ENCODE measurements around the gene CNTNAP5.

The CNTNAP5 gene

DNA sequence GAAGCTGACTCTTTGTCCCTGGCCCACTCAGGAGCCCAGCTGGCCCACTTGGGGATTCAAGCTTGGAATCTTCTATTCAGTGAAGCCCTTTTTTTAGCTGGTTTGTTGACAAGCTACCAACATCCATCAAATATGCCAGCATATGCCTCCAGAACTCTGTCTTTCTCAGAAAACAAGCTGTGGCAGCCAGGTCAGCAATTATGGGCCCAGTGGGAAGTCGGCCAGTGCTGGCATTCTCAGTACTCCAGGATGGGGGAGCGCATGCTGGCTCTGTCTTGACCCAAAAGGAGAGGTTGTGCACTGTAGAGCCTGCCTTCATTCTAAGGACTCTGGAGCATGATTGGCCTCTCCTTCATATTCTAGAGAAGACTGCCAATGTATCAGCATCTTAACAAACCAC is 401.5 kb downstream of the CNTNAP5 start:
- DNase-seq (ENCODE audit: low read depth, low spot score) = no peak

DNA sequence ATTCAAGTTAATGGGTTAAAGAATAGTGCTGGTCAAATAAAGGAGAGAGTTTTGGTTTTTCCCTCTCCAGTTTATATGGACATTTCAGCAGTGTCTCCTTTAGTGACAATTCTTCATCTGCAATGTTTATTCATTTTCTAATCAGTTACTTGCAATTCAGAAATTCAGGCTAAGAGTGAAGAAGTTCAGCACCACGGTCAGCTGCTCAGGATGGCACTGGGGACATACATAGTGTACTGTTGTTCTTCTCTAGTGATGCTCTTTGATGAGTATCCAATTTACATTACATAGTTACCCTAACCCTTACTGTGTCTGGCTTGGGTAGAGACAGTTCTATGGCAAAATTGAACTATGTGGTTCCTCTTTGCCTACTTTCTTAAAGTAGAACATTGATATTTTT is 412.7 kb downstream of the CNTNAP5 start:
- DNase-seq (ENCODE audit: low read depth, low spot score) = no peak

DNA sequence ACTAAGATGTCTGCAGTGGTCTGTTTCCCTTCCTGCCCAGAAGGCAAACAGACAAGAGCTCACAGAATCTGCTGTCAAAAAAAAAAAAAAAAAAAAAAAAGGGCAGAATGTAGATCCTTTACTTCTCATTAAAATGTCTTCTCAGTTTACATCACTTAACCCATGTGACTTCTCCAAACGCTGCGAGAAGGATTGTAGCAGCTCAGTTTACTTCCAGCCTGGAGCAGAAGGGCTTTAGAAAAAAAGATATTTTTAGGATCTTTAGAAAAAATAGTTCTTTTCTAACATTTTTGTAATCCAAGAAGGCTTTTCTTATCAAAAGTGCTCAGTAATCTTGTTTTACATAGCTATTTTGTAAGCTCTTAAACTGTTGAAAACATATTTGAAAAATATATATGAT is 425.4 kb downstream of the CNTNAP5 start:
- no peak for DNase-seq (ENCODE audit: low read depth, low spot score)

DNA sequence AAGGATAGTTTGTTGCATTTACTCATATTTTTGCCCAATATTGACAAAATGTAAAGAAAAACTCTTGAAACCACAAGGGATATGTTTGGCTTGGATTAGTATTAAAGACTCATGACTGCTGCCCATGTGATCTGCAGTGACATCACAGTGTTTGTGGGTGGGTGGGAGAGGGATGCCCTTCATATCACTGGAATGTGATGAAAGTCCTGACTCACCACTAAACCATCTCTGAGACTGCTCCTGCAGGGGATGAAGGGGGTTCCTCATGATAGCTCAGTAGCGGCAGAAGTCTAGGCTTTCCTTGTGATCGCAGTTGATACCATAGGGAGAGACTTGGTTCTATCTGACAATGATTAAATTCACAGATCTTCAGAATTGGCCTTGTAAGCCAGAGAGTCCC is 451.2 kb downstream of the CNTNAP5 start:
- no peak for DNase-seq (ENCODE audit: low read depth, low spot score)

DNA sequence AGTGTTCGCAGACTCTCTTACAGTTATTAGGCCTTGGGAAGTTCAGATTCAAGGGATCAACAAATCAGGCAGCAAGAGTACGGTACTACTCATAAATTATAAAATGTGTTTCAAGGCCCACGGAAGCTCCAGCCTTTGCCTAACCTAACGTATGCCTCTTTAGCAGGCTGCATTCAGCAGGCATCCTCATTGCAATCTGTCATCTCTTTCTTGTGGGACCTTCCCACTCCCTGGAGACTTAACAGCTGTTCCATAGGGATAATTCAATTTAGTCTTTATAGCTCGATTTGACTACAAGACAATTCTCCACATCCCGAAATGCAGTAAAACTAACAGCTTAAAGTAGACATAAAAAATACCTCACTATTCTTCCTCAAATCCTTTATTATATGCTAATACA is 453.7 kb downstream of the CNTNAP5 start:
- DNase-seq (ENCODE audit: low read depth, low spot score) = no peak

DNA sequence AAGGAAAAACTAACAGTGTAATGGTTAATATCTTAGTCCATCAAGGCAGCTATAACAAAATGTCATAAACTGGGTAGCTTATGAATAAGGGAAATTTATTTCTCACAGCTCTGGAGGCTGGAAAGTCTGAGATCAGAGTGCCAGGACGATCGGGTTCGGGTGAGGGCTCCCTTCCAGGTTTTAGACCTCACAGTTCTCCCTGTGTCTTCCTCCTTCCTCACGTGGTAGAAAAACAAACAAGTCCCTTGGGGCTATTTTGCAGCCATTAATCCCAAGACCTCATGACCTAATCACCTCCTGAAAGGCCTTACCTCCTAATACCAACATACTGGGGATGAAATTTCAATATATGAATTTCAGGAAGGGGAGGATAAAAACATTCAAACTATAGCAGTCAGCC is 455.9 kb downstream of the CNTNAP5 start:
- no peak for DNase-seq (ENCODE audit: low read depth, low spot score)

DNA sequence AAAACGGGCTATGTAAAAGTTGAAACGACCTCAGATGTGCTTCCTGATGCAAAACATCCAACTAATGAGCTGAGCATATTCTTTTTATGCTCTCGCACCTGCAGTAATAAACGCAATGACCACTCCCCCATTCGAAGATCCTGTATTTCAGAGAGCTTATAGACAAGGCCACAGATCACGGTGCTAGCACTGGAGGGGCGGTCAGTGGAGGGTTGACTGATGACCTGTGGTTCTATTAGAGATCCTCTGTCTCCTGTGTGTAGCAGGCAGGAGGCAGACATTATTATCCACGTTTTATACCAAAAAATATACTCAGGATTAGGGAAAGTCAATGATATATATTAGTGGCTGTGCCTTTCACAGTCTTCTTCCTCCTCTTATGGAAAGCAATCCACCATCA is 457.0 kb downstream of the CNTNAP5 start:
- no peak for DNase-seq (ENCODE audit: low read depth, low spot score)

DNA sequence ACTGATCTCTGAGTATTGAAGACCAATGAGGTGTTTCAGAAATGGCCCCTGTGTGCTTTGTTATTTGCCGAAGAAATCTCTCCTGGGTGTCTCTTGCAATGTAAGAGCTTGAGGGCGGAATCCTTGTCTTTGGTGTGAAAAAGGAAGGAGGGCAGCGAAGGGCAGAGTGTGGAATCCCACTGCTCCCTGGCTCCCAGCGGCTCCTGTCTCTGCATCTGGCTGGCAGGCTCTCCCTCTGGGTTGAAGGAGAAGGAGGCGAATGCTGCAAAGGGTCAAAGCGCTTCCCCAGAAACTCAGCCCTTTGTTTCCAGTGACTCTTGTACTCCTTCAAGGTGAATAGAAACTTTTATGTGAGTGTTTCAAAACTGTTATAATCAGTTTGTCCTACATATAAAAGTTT is 457.5 kb downstream of the CNTNAP5 start:
- DNase-seq (ENCODE audit: low read depth, low spot score) = no peak

DNA sequence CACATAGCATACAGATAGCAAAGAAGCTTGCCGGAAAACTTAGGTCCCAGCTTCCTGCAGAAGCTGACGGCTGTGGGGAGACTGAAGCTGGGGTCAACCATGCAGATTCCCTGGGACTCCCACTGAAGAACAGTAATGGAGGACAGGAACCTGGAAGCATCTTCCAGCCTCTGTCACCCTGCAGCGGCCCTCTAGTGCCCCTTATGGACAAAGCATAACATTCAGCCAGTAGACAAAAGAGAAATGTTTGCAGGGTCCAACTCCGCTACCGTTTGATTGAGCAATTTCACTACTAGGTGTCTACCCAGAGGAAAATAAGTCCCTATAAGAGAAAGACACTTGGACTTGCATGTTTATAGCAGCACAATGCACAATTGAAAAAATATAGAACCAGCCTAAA is 460.6 kb downstream of the CNTNAP5 start:
- DNase-seq (ENCODE audit: low read depth, low spot score) = no peak

DNA sequence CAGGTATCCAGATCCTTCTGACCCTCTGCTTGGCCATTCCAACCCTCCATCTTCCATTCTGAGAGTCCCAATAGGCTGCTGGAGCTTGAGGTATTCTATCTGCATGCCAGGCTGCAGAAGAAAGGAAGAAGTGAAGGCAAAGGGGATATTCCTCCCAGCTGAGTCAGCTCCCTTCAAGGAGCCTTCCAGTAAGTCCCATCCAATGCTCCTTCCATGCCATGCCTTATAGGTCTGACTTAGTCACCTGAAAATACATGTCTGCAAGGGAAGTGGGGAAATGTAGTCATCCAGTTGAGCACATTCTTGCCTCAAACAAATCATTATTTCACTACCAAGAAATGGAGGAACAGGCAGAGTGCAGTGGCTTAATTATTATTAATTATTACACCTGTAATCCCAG is 464.6 kb downstream of the CNTNAP5 start:
- DNase-seq (ENCODE audit: low read depth, low spot score) = no peak

DNA sequence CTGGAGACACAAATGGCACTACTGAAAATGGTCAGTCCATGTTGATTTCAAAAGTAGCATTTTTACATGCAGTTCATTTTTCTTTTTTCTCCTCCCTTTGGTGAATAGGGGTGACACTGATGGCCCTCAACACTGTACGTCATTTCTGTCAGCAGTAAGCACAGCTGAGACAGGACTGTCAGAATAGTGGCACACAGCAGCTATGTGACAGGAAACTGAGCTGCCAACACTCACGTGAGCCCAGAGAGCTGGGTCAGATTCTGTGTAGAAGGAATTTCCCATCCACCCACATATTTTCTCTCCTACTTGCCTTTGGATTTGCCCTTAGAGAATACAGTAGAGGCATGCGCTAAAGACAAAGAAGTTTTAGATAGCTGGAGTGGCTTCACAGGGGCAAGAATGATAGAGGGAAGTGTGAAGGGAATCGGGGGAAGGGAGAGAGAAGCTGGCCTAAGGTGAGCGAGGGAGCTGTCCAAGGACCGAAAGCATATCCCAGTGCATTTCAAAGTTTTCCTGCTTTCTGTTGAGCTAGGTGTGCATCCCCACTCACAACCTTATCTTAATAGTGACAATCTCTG is 476.6 kb downstream of the CNTNAP5 start:
- DNase-seq (ENCODE audit: low read depth, low spot score) = no peak

DNA sequence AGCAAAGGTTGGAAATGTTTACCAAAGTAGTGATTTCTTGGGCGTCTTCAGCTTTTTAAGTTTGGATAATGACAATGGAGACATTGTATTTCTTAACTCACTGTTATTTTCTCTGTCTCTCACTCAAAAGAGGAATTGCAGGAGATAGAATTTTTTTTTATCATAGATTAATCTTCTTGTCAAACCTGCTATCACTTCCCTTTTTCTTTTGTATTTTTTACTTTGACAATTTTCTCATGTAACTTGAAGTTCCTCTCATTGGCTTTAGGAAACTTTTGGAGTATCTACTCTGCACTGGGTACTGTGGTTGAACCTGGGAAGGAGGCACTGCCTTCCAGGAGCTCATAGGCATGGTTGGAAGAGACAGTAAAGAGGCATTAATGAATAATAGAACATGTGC is 489.1 kb downstream of the CNTNAP5 start:
- DNase-seq (ENCODE audit: low read depth, low spot score) = no peak

DNA sequence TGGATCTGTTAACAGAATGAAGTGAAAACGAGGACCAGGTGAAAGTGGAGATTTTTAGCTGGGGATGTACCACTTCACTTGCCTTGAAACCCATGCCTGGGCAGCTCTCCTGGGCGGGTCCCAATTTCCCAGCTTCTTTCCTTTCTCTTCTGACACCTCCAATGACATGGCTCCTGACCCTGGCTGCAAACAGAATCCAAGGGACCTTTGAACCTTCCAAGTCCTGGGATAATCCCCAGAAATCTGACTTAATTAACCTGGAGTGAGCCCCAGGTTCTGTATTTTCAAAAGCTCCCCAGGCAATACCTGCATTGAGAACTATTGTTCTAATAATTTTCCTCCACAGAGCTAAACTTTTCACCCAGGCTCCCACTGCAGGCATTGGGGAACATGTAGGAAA is 495.9 kb downstream of the CNTNAP5 start:
- no peak for DNase-seq (ENCODE audit: low read depth, low spot score)

DNA sequence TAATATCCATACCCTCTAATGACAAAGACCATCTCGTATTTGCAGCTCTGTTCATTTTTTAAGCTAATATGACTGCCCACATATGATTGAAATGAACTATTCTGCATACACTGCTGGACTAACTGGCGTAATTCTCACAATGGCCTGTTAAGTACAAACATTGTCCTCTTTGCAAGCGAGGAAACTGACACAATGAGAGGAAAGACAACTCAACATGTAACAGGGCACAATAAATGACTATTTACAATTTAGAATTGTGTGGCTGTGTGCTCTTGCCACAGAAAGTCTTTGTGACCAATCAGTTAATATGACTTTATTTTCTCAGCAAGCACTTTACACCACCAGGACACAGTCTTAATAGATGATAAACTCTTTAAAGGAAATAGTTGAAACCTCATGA is 498.0 kb downstream of the CNTNAP5 start:
- DNase-seq (ENCODE audit: low read depth, low spot score) = no peak

DNA sequence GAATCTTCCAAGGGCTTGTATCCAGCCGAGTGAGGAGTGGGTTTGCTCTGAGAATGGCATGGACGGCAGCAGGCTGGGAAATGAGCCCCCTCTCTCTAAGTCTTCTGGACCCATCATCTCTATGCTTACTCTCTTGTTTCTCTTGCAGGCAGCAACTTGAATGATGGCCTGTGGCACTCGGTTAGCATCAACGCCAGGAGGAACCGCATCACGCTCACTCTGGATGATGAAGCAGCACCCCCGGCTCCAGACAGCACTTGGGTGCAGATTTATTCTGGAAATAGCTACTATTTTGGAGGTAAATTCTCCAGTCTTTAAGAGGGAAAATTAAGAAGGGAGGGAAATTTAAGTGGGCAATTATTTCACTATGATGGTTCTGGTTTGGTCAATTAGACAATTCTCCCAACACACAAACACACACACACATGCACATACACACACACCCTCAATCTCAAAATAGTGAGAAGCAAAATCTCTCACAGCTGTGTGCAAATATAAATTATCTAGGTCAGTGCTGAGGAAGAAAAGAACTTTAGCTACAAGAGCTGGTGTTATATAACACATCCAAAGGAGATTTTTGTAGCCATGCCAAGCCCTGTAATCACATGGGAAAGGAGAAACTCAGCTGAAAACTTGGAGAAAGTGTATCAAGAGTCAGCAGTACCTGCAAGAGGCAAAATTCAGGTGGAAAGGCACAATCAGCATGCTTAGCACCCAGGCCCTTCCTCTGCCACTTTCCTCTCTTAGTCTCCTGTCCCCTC is 499.2 kb downstream of the CNTNAP5 start:
- DNase-seq (ENCODE audit: low read depth, low spot score) = no peak

DNA sequence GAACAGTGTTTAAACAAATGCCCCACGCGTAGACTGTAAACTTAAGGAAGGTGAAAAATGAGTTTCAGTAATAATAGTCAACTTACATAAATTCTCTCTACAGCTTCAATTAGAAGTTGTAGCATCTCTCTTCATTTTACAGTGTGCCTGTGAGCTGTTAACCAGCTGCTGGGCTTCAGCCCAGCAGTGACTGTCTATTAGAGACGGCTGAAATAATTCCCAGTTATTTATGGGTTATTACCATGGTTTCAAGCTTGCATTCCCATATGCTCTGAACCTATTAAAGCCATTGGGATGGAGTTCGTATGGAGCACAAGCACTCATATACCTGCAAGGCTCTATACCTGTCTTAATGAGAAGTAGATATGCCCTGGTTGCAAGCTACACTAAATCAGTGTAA is 501.1 kb downstream of the CNTNAP5 start:
- no peak for DNase-seq (ENCODE audit: low read depth, low spot score)

DNA sequence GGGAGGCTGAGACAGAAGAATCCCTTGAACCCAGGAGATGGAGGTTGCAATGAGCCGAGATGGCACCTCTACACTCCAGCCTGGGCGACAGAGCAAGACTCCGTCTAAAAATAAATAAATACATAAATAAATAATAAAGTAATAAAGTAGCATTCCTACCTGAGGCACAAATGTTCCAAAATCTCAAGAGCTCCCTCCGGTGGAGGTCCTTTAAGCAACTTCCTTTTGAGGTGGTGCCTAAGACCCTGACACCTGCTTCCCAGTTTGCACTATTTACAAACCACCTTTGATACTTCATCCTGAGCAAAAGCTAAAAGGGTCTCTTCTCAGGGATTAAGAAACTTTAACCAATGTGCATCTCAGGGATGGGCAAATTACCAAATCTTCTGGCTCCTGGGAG is 505.1 kb downstream of the CNTNAP5 start:
- DNase-seq (ENCODE audit: low read depth, low spot score) = no peak

DNA sequence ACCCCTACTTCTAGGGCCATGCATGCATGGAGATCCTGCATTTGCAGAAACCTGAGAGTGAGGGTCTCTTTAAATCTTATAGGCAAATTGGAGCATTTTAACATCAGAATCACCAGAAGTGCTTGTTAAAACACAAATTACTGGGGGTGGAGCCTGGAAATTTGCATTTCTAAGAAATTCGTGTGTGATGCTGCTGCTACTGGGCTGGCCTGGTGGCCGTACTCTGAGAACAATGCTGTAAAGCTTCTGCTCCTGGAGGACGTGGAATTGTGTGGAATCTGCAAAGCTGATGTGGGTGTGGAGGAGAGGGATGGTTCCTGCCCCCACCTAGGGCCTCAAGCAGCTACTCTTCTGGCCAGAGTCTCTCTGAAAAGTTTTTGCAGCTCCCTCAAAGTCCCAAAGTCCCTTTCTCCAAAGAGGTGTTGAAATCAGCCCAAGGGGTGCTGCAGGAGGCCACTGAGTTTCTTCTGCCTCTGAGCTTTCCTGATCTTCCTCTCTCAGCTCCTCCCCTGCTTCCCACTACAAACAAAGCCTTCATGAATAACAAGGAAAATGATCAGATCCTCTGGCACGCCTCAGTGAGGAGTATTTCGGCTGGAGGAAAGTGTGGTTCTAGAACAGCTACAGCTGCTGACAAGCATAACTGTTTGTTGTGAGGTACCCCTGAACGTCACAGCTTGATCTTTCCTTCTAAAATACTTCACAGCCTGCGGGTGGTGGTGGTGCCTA is 508.3 kb downstream of the CNTNAP5 start:
- DNase-seq (ENCODE audit: low read depth, low spot score) = no peak

DNA sequence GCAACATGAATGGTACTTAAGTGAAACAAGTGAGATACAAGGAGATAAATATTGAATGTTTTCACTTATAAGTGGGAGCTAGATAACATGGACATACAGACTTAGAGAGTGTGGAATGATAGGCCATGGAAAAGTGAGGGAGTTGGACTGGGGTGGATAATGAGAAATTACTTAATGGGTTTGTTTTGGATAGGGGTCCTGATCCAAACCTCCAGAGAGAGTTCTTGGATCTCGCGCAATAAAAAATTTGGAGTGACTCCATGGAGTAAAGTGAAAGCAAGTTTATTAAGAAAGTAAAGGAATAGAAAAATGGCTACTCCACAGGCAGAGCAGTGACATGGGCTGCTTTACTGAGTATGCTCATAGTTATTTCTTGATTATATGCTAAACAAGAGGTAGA is 508.9 kb downstream of the CNTNAP5 start:
- DNase-seq (ENCODE audit: low read depth, low spot score) = no peak

DNA sequence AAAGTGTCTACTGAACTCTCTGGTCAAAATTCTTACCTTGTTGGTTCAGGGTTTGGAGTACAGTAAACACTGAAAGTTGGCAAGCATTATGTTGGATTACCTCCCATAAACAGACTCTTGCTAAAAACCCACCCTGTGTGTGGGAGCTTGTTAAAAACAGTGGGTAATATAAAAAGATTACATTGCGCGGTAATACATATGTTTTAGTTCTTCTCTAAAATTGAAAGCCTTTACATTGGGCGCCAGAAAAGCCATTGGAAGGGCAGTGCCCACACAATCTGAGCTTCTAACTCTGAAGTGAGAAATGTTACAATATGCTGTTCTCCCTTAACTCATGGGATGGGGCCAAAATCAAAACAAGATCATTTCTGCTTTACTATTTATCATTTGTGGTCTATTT is 510.7 kb downstream of the CNTNAP5 start:
- no peak for DNase-seq (ENCODE audit: low read depth, low spot score)

DNA sequence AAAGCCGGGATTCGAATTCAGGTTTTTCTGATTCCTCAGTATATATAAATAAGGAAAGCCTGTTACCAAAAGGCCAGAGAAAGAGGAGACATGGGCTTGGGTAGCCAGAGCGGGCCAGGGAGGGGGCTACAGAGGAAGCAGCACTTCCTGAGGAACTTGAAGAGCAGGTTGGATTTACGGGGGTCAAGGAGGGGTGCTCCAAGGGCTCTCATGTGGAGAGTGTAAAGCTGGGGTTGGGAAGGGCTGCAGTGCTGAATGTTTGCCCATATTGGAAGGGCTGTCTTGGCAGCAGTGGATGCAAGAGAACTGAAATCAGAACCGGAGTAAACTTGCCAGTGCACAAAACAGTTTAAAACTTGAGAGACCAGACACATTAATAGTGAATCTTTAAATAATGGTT is 511.5 kb downstream of the CNTNAP5 start:
- DNase-seq (ENCODE audit: low read depth, low spot score) = no peak

DNA sequence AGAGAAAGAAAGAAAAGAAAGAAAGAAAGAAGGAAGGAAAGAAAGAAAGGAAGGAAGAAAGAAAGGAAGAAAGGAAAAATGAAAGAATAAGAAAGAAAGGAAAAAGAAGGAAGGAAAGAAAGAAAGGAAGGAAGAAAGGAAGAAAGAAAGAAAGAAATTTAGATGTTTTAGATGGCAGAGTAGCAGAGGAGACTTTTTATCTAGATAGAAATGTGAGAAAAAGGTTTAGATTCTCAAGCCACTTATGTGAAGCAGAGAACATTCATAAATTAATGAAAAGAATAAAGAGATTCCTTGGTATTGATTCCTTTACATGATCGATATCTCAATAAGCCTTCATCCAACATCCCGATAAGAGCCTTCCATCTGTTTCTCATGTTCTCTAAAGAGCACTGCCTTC is 513.5 kb downstream of the CNTNAP5 start:
- no peak for DNase-seq (ENCODE audit: low read depth, low spot score)

DNA sequence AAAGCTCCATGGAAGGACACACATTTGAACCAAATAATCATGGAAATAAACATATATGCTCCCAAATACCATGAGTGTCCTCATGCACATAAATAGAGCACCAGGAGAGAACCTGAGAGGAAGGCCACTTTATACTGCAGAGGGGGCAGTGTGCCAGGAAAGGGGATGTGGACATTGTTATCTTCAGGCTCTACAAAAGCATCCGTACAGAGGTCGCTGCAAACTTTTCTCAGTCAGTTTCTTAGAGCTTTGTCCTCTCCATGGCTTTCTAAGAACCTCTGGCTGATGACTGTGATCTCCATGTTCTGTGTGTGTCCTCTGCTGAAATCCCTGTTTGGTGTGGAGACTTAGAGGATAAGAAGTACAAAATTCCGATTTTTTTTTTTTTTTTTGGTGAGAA is 515.7 kb downstream of the CNTNAP5 start:
- no peak for DNase-seq (ENCODE audit: low read depth, low spot score)

All from smooth muscle cell of the brain vasculature (primary cell).